NCI-H510A treated with DMSO at 0.1 percent for 48 hours (cell line): ENCODE measurements around the gene MFRP.

Experiments used
- DNase-seq: peaks from one replicate; lab custom pipeline; 2025; lab: John Stamatoyannopoulos, UW

Gene MFRP

GRCh38 chr11:119359365-119360214 is 13.1 kb upstream of the MFRP start:
- no peak for DNase-seq

GRCh38 chr11:119357074-119357473 is 10.6 kb upstream of the MFRP start:
- no peak for DNase-seq

GRCh38 chr11:119356349-119357031 is 10.0 kb upstream of the MFRP start:
- DNase-seq = peak; percentile 66

- no peak for DNase-seq
These were observed 8.8 kb upstream of the MFRP start for GRCh38 chr11:119355091-119355843.

- peak; percentile 73 for DNase-seq
These were observed 6.4 kb upstream of the MFRP start for GRCh38 chr11:119352857-119353260.

GRCh38 chr11:119351232-119351631 is 4.7 kb upstream of the MFRP start:
- DNase-seq = no peak

GRCh38 chr11:119350302-119350701 is 3.8 kb upstream of the MFRP start:
- DNase-seq = no peak

GRCh38 chr11:119347940-119348605 is 1.6 kb upstream of the MFRP start:
- no peak for DNase-seq

- no peak for DNase-seq
These were observed 737 bp upstream of the MFRP start for GRCh38 chr11:119347242-119347641.

GRCh38 chr11:119345685-119346084 is 820 bp downstream of the MFRP start:
- no peak for DNase-seq

- DNase-seq = no peak
These were observed 2.1 kb downstream of the MFRP start for GRCh38 chr11:119344291-119345010.

GRCh38 chr11:119343726-119344125 is 2.8 kb downstream of the MFRP start:
- DNase-seq = no peak

GRCh38 chr11:119342362-119343130 is 4.0 kb downstream of the MFRP start:
- no peak for DNase-seq

GRCh38 chr11:119342023-119342300 is 4.5 kb downstream of the MFRP start:
- no peak for DNase-seq

- DNase-seq = peak; percentile 38
These were observed 5.1 kb downstream of the MFRP start for GRCh38 chr11:119341222-119342022.

- no peak for DNase-seq
These were observed 5.9 kb downstream of the MFRP start, which contains the start of gene C1QTNF5 for GRCh38 chr11:119340335-119341221. TSS of gene C1QTNF5 (minus strand) at chr11:119340883. CDS start at chr11:119340397, 486 bp downstream.

- no peak for DNase-seq
These were observed 6.7 kb downstream of the MFRP start for GRCh38 chr11:119339589-119340334.

GRCh38 chr11:119338965-119339588 is 7.4 kb downstream of the MFRP start:
- DNase-seq = no peak
